HL-60 (cell line): Measurements from ENCODE around the gene PARP1.
"Not testable (repeated sequence)": the region's sequence is repeated elsewhere in the genome, so short reads cannot be mapped to it uniquely, and the experiment has no call there.

Source experiments
- CTCF ChIP-seq: IDR thresholded peaks from one replicate; pipeline ENCODE4 v1.5.1; 2011; ENCODE audit warnings: low read length, control low read depth, inconsistent platforms; ENCODE audit not compliant: insufficient read depth
- GABPA ChIP-seq: IDR thresholded peaks from 2 replicates; pipeline ENCODE4 v1.6.1; 2012; ENCODE audit warnings: low read depth
- POLR2AphosphoS5 ChIP-seq: IDR thresholded peaks from 2 replicates; pipeline ENCODE4 v1.6.1; 2012; ENCODE audit warnings: low read depth
- REST ChIP-seq: IDR thresholded peaks from 2 replicates; pipeline ENCODE4 v1.6.1; 2012; ENCODE audit warnings: low read depth; ENCODE audit not compliant: insufficient replicate concordance
- SPI1 ChIP-seq: IDR thresholded peaks from 2 replicates; pipeline ENCODE4 v1.6.1; 2012; ENCODE audit warnings: low read depth, mild to moderate bottlenecking, borderline replicate concordance

GRCh38 chr1:226340111-226340510 is 67.8 kb downstream of the PARP1 start:
- TF ChIP-seq CTCF, SPI1, REST, POLR2AphosphoS5, GABPA: not testable (repeated sequence)
